Raji (cell line): ENCODE results near the gene C3orf20.

Experiments
- POLR2A ChIP-seq: IDR thresholded peaks from 2 replicates; pipeline ENCODE4 v1.6.1; 2011; ENCODE audit warnings: low read depth, low read length, control low read depth; ENCODE audit not compliant: insufficient read depth

The C3orf20 gene

DNA sequence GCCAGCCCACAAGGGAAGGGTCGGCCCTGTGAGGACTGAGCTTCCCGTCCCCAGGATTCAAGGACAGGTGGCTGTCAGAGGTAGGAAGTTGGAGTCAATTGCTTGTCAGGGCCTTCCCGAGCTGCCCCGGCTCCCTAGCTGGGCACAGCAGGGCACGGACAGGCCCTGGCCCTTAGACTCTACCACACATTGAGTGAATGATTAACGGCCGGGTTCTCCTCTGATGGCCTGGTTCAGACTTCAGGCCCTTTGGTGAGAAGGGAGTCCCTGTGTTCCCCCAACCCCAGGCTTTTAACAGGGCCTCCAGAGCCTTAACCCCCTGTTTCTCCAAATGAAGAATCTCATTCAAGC lies 127.4 kb downstream of the C3orf20 start:
- no peak for TF ChIP-seq POLR2A

DNA sequence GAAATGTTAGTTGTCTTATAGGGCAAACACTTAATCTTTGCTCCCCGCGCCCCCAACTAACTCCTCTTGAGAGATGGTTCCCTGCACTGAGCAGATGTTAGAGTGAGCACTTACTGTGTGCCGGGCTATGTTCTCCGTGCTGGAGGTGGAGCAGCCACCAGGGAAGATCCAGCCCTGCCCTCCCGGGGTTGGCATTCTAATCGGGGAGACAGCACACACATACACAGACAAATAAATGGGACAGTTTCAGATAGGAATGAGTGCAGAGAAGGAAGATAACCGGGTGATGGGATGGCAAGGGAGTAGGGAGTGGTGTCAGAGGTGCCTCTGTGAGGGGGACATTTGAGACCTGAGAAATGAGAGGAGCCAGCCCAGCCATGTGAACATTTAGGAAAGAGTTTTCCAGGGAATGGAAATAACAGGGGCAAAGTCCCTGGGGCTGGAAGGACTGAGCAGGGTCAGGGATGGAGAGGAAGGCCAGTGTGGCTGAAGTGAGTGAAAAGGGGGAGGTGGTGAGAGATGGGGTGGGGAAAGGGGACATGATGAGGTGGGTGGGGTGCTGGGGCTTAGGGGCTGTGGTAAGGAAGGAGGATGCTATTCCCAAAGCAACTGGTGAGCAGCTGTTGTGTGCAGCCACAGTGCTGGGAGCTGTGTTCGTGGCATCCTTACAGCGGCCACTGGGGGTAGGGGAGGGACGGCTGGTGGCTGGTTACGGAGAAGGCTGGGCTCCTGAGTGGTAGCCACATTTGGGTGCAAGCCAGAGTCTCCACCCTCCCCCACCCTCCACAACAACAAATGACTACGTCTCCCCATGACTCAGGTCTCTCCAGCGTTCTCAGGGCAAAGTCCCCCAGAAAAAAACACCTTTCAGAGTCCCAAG lies 128.4 kb downstream of the C3orf20 start:
- no peak for TF ChIP-seq POLR2A

DNA sequence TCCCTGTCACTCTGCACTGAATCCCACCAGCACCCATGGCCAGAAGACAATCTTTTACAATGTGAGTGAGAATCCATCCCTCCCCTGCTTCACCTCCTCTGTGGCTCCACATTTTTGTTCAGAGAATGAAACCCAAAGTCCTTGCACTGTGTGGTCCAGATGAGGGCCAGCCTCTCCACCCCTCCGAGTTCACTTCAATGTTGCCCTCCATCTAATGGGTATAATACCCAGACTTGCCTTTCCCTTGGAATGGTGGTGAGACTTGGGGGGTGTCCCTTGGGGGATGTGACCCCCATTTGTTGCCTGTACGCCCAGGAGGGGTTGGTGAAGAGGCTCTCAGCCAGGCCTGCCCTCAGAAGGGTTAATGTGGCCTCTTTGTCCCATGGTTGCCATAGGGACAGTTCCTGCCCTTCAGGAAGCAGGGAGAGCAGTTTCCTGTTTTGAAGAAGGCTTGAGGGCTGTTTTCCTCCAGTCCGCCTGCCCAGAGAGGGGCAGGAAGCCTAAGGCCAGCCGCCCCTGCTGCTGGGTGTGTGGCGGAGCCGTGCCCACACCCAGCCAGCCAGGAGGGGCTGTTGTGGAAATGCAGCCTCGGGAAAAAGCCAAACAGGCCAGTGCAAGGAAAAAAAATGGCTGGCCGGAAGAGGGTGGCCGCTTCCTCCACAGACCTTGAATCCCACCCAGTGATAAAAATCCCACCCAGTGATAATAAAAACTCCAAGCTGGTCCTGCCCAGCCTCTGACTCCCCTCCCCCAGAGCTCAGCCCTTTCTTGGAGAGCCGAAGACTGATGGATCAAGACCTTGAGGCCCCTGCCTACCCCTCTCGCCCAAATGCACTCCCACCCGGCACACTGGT lies 129.3 kb downstream of the C3orf20 start:
- TF ChIP-seq POLR2A, result no peak

DNA sequence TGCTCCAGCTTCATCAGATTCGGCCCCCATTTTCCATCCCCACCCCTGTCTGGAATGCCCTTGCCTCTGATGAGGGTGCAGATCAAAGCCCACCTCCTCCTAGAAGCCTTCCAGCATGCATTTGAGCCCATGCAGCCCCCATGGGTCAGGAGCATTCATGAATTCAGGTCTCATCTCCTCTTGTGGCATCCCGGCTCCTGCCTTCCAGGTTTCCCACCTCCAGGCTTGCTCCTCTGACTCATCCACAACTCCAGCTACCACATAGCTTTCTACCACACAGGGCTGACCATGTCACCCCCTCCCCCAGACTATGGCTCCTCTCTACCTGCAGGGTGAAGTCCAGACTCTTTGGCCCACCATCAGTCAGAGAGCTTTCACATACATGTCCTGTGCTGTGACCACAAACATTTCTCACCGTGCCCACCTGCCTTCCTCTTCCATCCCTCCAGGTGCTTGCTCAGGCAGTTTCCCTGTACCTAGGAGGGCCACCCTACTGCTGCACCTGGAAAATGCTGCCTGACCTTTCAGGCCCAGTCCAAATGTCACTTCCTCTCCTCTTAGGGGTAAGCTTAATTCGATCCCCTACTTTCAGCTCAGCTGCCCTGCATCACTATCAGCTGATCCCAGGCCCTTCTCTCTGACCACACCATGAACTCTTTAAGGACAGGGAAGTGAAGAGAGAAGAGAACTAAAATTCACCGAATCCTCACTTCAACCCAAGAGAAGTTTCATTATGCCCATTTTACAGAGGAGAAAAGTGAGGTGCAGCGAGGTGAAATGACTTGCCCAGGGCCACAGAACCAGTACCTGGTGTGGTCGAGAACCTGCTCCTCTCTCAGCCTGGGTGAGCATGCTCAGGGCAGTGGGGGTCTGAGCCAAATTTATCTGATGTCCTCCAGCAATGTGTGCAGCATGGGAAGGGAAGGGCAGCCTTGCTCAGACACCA lies 130.2 kb downstream of the C3orf20 start:
- TF ChIP-seq POLR2A, result no peak

DNA sequence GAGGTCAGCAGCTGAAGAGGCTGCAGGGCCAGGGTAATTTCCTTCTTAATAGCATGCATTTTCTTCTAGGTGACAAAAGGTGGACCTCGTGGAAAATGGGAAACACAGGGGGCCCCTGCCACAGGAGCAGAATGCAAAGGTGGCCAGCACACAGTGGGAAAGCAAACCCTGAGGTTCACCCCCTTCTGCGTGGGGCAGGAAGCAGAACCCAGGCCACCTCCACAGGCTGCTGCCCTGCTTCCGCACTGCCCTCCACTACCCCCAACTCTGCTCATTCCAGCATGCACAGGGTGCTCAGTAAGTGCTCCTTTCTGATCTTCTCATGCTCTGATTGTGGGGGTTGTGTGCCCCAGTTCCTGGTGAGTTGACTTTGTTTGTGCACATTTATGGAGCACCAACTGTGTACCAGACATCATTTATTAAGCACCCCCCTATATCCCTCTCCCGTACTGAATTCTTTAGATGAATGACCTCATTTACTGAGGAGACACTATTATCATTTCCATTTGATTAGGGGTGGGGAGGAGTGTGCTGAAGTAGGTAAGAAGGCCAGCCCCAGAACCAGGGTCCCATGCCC lies 131.1 kb downstream of the C3orf20 start:
- TF ChIP-seq POLR2A, result no peak

DNA sequence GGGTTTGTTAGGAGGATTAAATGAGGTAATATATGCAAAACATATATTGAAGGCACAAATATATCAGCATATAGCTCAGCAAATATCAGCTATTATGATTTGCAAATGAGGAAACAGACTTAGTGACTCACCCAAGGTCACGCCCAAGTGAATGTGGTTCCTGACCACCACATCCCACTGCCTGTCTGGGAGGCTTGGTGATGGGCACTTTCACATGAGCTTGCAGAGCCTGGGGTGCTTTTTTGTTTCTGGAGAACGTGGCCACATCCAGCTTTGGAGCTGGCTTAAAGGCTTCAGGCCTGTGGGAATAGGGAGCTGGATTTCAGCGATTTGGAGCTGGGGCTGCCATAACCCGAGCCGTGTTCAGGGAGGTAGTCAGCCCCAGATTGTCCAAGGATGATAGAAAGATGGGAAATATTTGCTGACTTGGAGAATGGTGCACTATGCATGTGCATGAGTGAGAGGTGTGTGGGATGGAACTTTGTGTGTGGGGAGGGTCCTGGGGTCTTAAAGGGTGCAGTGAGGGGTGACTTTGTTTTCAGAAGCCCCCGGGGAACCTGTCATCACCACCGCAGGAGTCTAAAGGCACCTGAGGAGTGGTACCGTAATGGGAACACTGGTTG lies 131.8 kb downstream of the C3orf20 start:
- no peak for TF ChIP-seq POLR2A

DNA sequence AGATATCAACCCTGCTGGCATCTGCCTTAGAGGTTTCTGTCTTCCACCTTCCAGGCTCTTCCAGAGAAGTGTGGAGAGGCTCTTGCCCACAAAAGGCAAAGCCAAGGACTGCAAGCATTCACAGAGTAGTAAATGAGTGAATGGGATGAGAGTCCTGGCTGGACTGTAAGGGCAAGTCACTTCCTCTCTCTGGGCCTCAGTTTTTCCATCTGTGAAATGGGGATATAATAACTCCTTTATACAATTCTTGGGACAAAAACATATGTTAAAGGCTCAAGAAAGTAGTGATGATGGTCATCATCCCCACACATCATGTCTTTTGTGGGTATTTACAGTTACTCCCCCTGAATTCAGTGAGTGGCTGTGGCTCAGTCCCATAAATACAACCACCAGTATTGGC lies 133.1 kb downstream of the C3orf20 start:
- TF ChIP-seq POLR2A, result no peak

DNA sequence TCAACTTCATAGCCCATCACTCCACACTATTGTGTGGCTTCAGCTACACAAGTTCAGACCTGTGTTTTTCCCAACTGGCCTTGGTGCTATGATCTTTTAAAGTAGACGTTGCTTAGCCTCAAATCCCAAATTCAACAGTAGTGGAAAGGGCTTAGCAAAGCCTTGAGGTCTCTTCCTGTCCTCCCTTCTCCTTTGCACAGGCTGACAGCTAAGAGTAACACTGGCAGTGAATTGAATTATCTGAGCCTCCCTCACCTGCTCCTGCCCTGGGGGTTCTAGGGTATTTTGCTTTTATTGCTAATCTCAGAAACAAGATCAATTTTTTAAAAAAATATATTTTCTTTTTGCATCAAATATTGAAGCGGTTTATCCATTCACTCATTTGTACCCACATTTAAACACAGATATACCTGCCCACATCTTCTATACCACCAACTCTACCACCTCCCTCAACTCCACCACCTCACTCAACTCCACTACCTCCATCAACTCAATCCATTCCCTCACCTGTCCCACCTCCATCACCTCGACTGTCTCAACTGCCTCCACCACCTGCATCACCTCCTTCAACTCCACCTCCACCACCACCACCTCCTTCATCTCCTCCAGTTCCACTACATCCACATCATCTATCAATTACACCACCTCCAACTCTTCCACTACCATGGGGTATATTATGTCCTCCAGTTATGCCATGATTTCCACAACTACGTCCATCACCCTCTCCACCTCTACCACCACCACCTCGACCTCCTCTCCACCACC lies 133.7 kb downstream of the C3orf20 start:
- no peak for TF ChIP-seq POLR2A

DNA sequence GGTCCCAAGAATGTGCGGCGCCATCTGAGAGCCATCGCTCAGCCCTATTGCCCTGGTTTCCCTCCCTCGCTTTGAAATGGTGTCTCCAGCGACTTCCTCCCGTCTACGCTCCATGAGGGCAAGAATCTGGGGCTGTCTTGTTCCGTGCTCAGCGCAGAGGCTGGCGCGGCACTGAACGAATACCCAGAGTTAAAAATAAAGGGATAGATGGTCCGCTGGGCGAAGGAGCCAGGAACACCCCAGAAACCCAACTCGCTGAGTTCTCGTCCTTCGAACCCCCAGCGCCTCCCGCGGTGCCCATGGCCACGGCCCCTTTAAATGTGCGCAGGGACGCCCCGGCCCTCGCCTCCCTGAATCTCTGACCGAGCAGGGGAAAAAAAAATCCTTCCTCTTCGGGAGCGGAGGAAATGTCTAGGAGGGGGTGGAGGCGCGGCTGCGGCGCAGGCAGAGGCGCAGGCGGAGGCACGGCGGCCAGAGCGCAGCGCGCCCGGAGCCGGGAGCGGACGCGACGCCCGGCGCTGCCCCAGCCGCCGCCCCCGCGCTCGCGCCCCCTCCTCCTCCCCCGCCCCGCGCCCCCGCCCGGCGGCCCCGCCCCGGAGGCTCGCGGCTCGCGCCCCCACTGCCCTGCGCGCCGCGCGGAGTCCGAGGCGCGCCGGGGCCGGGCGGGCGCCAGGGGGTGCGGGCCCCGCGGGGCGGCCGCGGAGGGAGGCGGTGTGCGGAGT lies 135.3 kb downstream of the C3orf20 start:
- no peak for TF ChIP-seq POLR2A

DNA sequence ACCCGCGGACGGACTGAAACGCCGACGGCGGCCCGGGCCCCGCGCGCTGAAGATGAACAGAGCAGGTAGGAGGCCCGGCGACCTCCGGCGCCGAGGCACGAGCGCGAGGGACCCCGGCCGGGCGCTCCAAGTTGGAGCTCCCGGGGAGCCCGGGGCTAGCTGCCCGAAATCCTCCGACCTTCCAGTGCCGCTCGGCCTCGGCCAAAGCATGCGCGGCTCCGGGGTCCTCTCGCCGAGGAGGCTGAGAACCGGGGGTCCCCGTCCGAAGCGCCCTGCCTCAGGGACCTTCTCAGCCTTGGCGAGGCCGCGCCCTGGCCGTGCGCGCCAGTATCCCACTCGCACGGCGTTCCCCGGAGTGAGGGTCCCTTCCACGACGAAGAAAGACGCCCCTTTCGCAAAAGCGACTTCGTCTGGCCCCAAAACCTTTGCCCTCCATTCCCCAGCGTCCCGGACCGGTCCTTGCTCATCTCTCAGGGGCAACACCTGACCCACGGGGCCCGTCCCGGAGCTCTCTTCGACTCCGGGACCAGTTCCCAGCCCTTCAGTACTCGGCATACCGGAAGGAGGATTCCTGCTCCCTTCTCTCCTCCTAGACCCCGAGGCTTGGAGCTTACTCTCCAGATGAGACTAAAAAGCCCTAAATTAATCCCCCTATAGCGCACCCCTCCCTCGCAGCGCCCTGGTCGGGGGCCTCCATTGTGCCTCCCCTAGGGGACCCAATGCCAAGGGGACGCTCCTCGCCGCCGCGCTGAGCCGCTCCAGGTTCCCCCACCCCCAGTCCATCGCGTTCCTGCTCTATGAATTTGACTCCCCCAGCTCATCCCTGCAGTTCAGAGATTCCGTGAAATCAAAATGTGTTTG lies 136.1 kb downstream of the C3orf20 start:
- no peak for TF ChIP-seq POLR2A

DNA sequence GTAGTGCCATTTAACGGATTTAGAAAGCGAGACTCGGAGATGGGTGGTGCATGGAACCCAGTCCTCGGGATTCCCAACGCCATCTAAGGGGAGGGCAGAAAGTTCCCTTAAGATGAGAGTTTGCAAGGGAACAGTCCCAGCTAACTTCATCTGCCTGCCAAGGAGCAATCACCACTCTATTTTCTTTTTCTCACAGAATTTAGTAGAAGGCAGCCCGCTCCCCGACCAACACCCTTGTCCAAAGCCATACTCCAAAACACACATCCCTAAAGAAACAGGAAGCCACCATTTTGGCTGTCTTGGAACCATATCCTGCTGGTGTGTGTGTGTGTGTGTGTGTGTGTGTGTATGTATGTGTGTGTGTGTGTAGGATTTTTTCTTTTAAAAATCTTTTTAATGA lies 136.7 kb downstream of the C3orf20 start:
- TF ChIP-seq POLR2A, result no peak

DNA sequence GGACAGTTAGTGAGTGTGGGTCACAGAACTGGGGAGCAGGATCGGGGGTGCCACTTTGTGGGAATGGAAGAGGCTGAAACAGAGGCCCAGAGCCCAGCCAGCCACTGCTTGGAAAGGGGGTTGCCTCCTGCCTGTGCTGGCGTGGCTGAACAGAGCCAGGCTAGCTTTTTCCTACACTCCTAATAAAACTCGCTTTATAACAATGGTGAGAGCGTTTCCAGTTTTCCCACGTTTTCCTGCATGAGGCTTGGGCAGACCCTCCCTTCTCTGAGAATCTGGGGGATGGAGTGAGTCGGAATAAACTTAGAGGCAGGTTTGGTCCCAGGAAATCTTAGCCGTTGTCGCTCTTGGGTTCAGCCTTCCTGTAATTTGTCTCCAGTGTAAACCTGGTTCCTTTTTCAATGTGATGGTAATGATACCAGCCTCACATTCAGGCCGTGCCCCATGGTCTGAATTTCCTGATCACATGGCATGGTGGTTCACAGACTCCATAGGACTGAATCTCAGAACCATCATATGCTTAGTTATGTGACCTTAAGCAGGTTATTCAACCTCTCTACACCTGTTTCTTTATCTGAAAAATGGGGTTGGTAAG lies 137.4 kb downstream of the C3orf20 start:
- TF ChIP-seq POLR2A, result no peak
